HG02642 (cell line): ENCODE measurements around the gene POTEJ.
A peak's percentile ranks its signal among the peaks of the same experiment; 100 is the strongest.
"Not testable (repeated sequence)": the region's sequence is repeated elsewhere in the genome, so short reads cannot be mapped to it uniquely, and the experiment has no call there.

ENCODE experiments used
- ATAC-seq: cut with Tn5 transposase; IDR thresholded peaks from one replicate; pipeline ENCODE4 v1.9.1; 2021; ENCODE audit warnings: mild to moderate bottlenecking; ENCODE audit not compliant: unreplicated experiment, poor library complexity

Gene POTEJ

GRCh38 chr2:130611140-130611539 is at the start of gene POTEJ:
TSS of gene POTEJ (plus strand) at chr2:130611440. CDS start at chr2:130611533, 93 bp downstream.
- ATAC-seq, result not testable (repeated sequence)

GRCh38 chr2:130566165-130566564 is 45.1 kb upstream of the POTEJ start:
- ATAC-seq, result not testable (repeated sequence)

- not testable (repeated sequence) for ATAC-seq
Measured at GRCh38 chr2:130571929-130572328, 39.3 kb upstream of the POTEJ start.

- not testable (repeated sequence) for ATAC-seq
Measured at GRCh38 chr2:130574230-130574629, 37.0 kb upstream of the POTEJ start.

GRCh38 chr2:130576209-130576784 is 34.9 kb upstream of the POTEJ start:
- not testable (repeated sequence) for ATAC-seq

GRCh38 chr2:130577559-130577958 is 33.7 kb upstream of the POTEJ start:
- ATAC-seq, result not testable (repeated sequence)

- ATAC-seq, result not testable (repeated sequence)
Measured at GRCh38 chr2:130579121-130579520, 32.1 kb upstream of the POTEJ start.

GRCh38 chr2:130581491-130581890 is 29.7 kb upstream of the POTEJ start:
- not testable (repeated sequence) for ATAC-seq

- ATAC-seq, result not testable (repeated sequence)
Measured at GRCh38 chr2:130582970-130583369, 28.3 kb upstream of the POTEJ start.

GRCh38 chr2:130583582-130583981 is 27.7 kb upstream of the POTEJ start:
- ATAC-seq, result not testable (repeated sequence)

- ATAC-seq, result not testable (repeated sequence)
Measured at GRCh38 chr2:130584726-130585125, 26.5 kb upstream of the POTEJ start.

GRCh38 chr2:130588688-130589458 is 22.4 kb upstream of the POTEJ start:
- peak; percentile 86 for ATAC-seq

GRCh38 chr2:130590170-130590841 is 20.9 kb upstream of the POTEJ start:
- not testable (repeated sequence) for ATAC-seq

GRCh38 chr2:130590842-130591359 is 20.3 kb upstream of the POTEJ start:
- ATAC-seq, result not testable (repeated sequence)

GRCh38 chr2:130592791-130593414 is 18.3 kb upstream of the POTEJ start:
- not testable (repeated sequence) for ATAC-seq

- not testable (repeated sequence) for ATAC-seq
Measured at GRCh38 chr2:130594011-130594410, 17.2 kb upstream of the POTEJ start.

- ATAC-seq, result not testable (repeated sequence)
Measured at GRCh38 chr2:130596757-130597156, 14.5 kb upstream of the POTEJ start.

GRCh38 chr2:130597994-130598393 is 13.2 kb upstream of the POTEJ start:
- not testable (repeated sequence) for ATAC-seq

- not testable (repeated sequence) for ATAC-seq
Measured at GRCh38 chr2:130598463-130598862, 12.8 kb upstream of the POTEJ start.

- not testable (repeated sequence) for ATAC-seq
Measured at GRCh38 chr2:130599393-130599792, 11.8 kb upstream of the POTEJ start, which contains the start of gene CFC1. TSS of gene CFC1 (minus strand) at chr2:130599575. CDS start at chr2:130599287, 288 bp downstream.
